Endothelial cell of umbilical vein (primary cell): Measurements from ENCODE around the gene MYRFL. TPM values are rescaled to one million over a fixed set of nuclear protein-coding genes. Genes with fewer than 3 reads are reported as not detected.

Experiments used
- BruUV-seq: library from RNA; stranded (reverse); fragments of 400-500 nt; replicated peaks from 2 replicates; lab custom pipeline; 2021; lab: Mats Ljungman, UMichigan
- CTCF ChIA-PET: fragments of 300-600, 350-600 bp; sonication (Branson Sonifier 250); formaldehyde crosslinking; loops from one replicate; lab custom pipeline; 2021; ENCODE audit warnings: antibody characterized with exemption, inconsistent platforms; lab: Charles Lee
- POLR2A ChIA-PET: fragments of 300-600, 350-600 bp; sonication (Branson Sonifier 250); formaldehyde crosslinking; loops from one replicate; lab custom pipeline; 2021; ENCODE audit warnings: antibody characterized with exemption, inconsistent platforms; lab: Charles Lee
- DNase-seq: peaks from one replicate; pipeline ENCODE4 v3.0.0-alpha.2; 2011; ENCODE audit warnings: low read depth, low spot score
- FAIRE-seq: peaks from 2 replicates; lab custom pipeline; 2011; peaks lifted over from hg19 to GRCh38; lab: Jason Lieb, UNC
- H2AFZ ChIP-seq: 2 replicates; pipeline ENCODE4 v1.6.0; 2012; ENCODE audit warnings: low read depth, low read length, control low read depth, inconsistent platforms
- H3K27ac ChIP-seq: 2 replicates; pipeline ENCODE4 v1.5.1; 2011; ENCODE audit warnings: low read depth, mild to moderate bottlenecking, control low read depth, low read length, moderate library complexity; ENCODE audit not compliant: insufficient read depth
- H3K27me3 ChIP-seq, 2 experiments: 2 replicates each; pipeline versions ENCODE4 v1.6.0 to v1.6.1; 2011; ENCODE audit warnings: low read length in 2 of 2, mixed read lengths in 1 of 2; ENCODE audit not compliant: control insufficient read depth in 2 of 2, insufficient read depth in 2 of 2
- H3K36me3 ChIP-seq, 2 experiments: 2 replicates in 1 of 2; 3 replicates in 1 of 2; pipeline ENCODE4 v1.5.1; 2011; ENCODE audit warnings: low read length in 2 of 2, mild to moderate bottlenecking in 1 of 2, moderate library complexity in 1 of 2; ENCODE audit not compliant: control insufficient read depth in 2 of 2, insufficient read depth in 2 of 2; ENCODE audit errors: extremely low read depth in 1 of 2
- H3K4me1 ChIP-seq: 3 replicates; pipeline ENCODE4 v1.5.1; 2011; ENCODE audit warnings: mild to moderate bottlenecking, low read length; ENCODE audit not compliant: control insufficient read depth, insufficient read depth; ENCODE audit errors: extremely low read depth
- H3K4me2 ChIP-seq: 2 replicates; pipeline ENCODE4 v1.6.1; 2011; ENCODE audit warnings: low read length, control low read depth, mixed read lengths; ENCODE audit not compliant: insufficient read depth
- H3K4me3 ChIP-seq, 3 experiments: fragments of 200-600 bp in 1 of 3; sonication (generic), shearing (Covaris generic) in 1 of 3; replicated peaks in 1 of 3; 2 replicates each; pipeline ENCODE4 v1.5.1; 2011 to 2016; ENCODE audit warnings: control low read depth in 3 of 3, low read length in 3 of 3, mild to moderate bottlenecking in 2 of 3, inconsistent platforms in 1 of 3, low read depth in 1 of 3, moderate library complexity in 1 of 3; ENCODE audit not compliant: insufficient read depth in 1 of 3
- H3K79me2 ChIP-seq: 2 replicates; pipeline ENCODE4 v1.6.0; 2012; ENCODE audit warnings: low read length, inconsistent platforms; ENCODE audit not compliant: control insufficient read depth, insufficient read depth
- H3K9ac ChIP-seq: replicated peaks from 2 replicates; pipeline ENCODE3; 2011; ENCODE audit warnings: low read length, control low read depth; ENCODE audit not compliant: insufficient read depth; ENCODE audit errors: extremely low read depth
- H3K9me1 ChIP-seq: replicated peaks from 3 replicates; pipeline ENCODE4 v1.6.0; 2011; ENCODE audit warnings: mild to moderate bottlenecking, low read length; ENCODE audit not compliant: control insufficient read depth, insufficient read depth; ENCODE audit errors: extremely low read depth
- H3K9me3 ChIP-seq: replicated peaks from 2 replicates; pipeline ENCODE4 v1.5.1; 2012; ENCODE audit warnings: low read length, inconsistent platforms; ENCODE audit not compliant: control insufficient read depth, insufficient read depth
- H4K20me1 ChIP-seq: replicated peaks from 2 replicates; pipeline ENCODE3; 2011; ENCODE audit warnings: mild to moderate bottlenecking, low read length; ENCODE audit not compliant: control insufficient read depth, insufficient read depth; ENCODE audit errors: extremely low read depth
- EZH2 ChIP-seq: IDR thresholded peaks from 2 replicates; pipeline ENCODE4 v1.6.1; 2012; ENCODE audit warnings: borderline replicate concordance, low read depth, mild to moderate bottlenecking, moderate library complexity, low read length, inconsistent platforms; ENCODE audit not compliant: severe bottlenecking
- FOS ChIP-seq: IDR thresholded peaks from 2 replicates; pipeline ENCODE4 v1.6.1; 2011; ENCODE audit warnings: mild to moderate bottlenecking, low read length, moderate library complexity, borderline replicate concordance; ENCODE audit not compliant: insufficient read depth
- GATA2 ChIP-seq: IDR thresholded peaks from 2 replicates; pipeline ENCODE4 v1.7.0; 2011; ENCODE audit warnings: low read depth, mild to moderate bottlenecking, moderate library complexity, mixed read lengths, low read length; ENCODE audit not compliant: insufficient read length, insufficient read depth
- JUN ChIP-seq: IDR thresholded peaks from 2 replicates; pipeline ENCODE4 v1.6.1; 2011; ENCODE audit warnings: borderline replicate concordance, low read depth; ENCODE audit not compliant: insufficient read length, insufficient read depth
- MYC ChIP-seq: IDR thresholded peaks from one replicate; pipeline ENCODE4 v1.6.1; 2011; ENCODE audit warnings: mild to moderate bottlenecking, low read depth, low read length
- POLR2A ChIP-seq: IDR thresholded peaks from 2 replicates; pipeline ENCODE4 v1.6.1; 2012; ENCODE audit warnings: low read depth, mild to moderate bottlenecking, control low read depth, low read length
- POLR2AphosphoS5 ChIP-seq: IDR thresholded peaks from 2 replicates; pipeline ENCODE4 v1.6.1; 2012; ENCODE audit warnings: low read depth, mild to moderate bottlenecking, control low read depth, low read length, moderate library complexity; ENCODE audit not compliant: insufficient read depth
- dilution Hi-C: fragments of 300-500 bp; cut with MboI; formaldehyde crosslinking; loops from one replicate; pipeline ENCODE4 v1.15.0; 2019; ENCODE audit warnings: low sequenced_read_pairs; ENCODE audit not compliant: extremely low pct_ligation_motif_present
- intact Hi-C: fragments of 100-400 bp; cut with micrococcal nuclease; formaldehyde crosslinking; loops from one replicate; pipeline ENCODE4 v1.10.0; 2022
- polyA plus RNA-seq, 4 experiments: library from polyadenylated mRNA; depleted of rRNA in 3 of 4; stranded (reverse) in 3 of 4; unstranded in 1 of 4; fragments of >200 nt; gene quantifications; 2 replicates each; pipeline versions ENCODE4 v1.2.1 to v1.2.3, GENCODE V29; 2011 to 2012; ENCODE audit warnings: missing spikeins in 1 of 4
- total RNA-seq: library from RNA; stranded (reverse); gene quantifications from 2 replicates; pipeline ENCODE4 v1.2.3, GENCODE V29; 2021
- TF ChIP-seq, protein P1 (sequence below), 2 donors: IDR thresholded peaks; 1 replicate in 1 of 2; 2 replicates in 1 of 2; pipeline ENCODE4 v1.5.1; 2011; ENCODE audit warnings: low read length in 2 of 2, mild to moderate bottlenecking in 2 of 2, moderate library complexity in 2 of 2, control low read depth in 1 of 2, inconsistent platforms in 1 of 2, low read depth in 1 of 2; ENCODE audit not compliant: insufficient read depth in 1 of 2; ENCODE audit errors: extremely low read depth in 1 of 2
- TF ChIP-seq, protein P2 (sequence below): IDR thresholded peaks from 2 replicates; pipeline ENCODE4 v1.6.1; 2011; ENCODE audit not compliant: insufficient read depth, insufficient read length

The MYRFL gene
- total and polyA plus RNA-seq, 2 donors (not counting 3 experiments of a cell fraction or from before 2014, with no cell fraction given), result not detected

- Histone ChIP-seq H3K4me3 (no peak overlapping the region), H2AFZ (no peak overlapping the region), H3K9me1 (no peaks in the 10 kb centered on the region), H3K9me3 (no peaks in the 10 kb centered on the region), H3K4me2 (no peak overlapping the region), H3K79me2 (no peaks in the 10 kb centered on the region), H3K4me1 (no peaks in the 10 kb centered on the region), H3K9ac (no peak overlapping the region), H3K36me3 (no peaks in the 10 kb centered on the region), H4K20me1 (no peaks in the 10 kb centered on the region), H3K27ac (no peak overlapping the region), H3K27me3 (peaks cover 0 to 5% of the 10 kb centered on the region in 2 experiments)
- TF ChIP-seq EZH2, result no peak
- TF ChIP-seq FOS, result no peak
- TF ChIP-seq, protein P1, sequence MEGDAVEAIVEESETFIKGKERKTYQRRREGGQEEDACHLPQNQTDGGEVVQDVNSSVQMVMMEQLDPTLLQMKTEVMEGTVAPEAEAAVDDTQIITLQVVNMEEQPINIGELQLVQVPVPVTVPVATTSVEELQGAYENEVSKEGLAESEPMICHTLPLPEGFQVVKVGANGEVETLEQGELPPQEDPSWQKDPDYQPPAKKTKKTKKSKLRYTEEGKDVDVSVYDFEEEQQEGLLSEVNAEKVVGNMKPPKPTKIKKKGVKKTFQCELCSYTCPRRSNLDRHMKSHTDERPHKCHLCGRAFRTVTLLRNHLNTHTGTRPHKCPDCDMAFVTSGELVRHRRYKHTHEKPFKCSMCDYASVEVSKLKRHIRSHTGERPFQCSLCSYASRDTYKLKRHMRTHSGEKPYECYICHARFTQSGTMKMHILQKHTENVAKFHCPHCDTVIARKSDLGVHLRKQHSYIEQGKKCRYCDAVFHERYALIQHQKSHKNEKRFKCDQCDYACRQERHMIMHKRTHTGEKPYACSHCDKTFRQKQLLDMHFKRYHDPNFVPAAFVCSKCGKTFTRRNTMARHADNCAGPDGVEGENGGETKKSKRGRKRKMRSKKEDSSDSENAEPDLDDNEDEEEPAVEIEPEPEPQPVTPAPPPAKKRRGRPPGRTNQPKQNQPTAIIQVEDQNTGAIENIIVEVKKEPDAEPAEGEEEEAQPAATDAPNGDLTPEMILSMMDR (IDR thresholded peaks at IDR 0.05; ENCODE audit: extremely low read depth in 1 of 2, insufficient read depth in 1 of 2, low read depth in 1 of 2, low read length in 2 of 2), result no peak
- no peak for TF ChIP-seq JUN
- TF ChIP-seq, protein P2, sequence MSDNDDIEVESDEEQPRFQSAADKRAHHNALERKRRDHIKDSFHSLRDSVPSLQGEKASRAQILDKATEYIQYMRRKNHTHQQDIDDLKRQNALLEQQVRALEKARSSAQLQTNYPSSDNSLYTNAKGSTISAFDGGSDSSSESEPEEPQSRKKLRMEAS, result no peak
- TF ChIP-seq POLR2AphosphoS5, result no peak
- TF ChIP-seq MYC, result no peak
- no peak for TF ChIP-seq GATA2
- no peak for TF ChIP-seq POLR2A
- no TSS peak for BruUV-seq
- FAIRE-seq, result no peak
- ChIA-PET POLR2A (no interaction called here), CTCF (interaction anchor here (0.9 to 2.3 kb wide), 4 partner anchors 10 to 48 kb away, joined by 3 to 7 read pairs (median 4); no protein-coding TSS in a partner anchor)
- intact Hi-C loops (no loop called here), dilution Hi-C loops (no loop called here)
- DNase-seq, result no peak
Observed at GRCh38 chr12:69948851-69949250, 123.8 kb downstream of the MYRFL start.
